Iris pigment epithelial cell (primary cell): ENCODE data around the gene PEAK1.
A peak's percentile ranks its signal among the peaks of the same experiment; 100 is the strongest.
"Not testable (repeated sequence)": the region's sequence is repeated elsewhere in the genome, so short reads cannot be mapped to it uniquely, and the experiment has no call there.

Source experiments
- DNase-seq: peaks from one replicate; pipeline ENCODE4 v3.0.0-alpha.2; 2011; ENCODE audit warnings: low read depth

Gene PEAK1

DNA sequence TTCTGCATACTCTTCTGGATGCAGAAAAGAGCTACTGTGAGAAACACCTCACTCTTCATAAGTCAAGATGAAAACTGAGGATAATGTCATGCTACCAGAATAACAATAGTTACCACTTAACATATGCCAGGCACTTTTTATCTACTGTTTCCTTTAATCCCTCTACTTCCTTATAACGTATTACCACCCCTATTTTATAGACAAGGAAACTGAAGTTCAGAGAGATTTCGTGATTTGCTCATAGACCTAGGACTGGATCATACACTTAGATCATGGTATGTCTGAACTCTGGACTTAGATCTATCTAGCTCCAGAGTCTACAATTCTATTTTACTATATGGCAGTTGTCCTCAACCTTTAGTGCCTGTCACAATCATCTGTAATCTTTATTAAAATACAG lies 193.3 kb downstream of the PEAK1 start:
- DNase-seq, result no peak

DNA sequence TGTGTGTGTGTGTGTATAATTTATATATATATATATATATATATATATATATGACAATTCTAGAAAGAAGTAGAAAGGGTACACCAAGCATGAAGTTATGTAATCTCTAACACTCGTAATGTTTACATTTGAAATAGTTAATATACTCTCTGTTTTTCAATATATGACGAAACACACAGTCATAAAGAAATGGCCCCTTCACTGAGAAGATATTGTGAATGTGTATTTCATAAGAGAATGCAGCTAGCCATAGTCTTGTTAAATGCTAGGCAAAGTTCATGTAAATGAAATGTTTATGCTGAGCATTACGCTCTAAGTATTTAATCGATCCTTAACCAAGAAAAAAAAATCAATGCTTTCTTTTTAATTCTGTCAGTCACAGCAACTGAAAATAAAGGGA lies 194.3 kb downstream of the PEAK1 start:
- DNase-seq, result peak; percentile 53

DNA sequence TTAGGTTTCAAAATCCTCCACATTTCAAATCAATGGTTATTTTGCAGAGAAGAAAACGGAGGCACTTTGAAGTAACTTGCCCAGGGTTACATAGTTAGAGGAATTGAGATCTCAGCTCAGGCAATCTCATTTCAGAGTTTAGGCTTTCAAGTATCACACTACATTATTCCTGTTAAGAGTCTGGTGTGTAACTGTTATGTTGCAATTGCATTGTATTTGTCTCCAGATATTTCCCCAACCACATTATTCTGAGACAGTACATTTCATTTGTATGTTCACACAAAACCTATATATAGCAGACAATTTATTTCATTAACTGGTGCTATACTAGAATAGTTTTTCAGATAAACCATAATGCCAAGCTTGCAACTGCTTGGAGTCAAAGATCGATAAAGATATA lies 194.8 kb downstream of the PEAK1 start:
- DNase-seq, result peak; percentile 64

DNA sequence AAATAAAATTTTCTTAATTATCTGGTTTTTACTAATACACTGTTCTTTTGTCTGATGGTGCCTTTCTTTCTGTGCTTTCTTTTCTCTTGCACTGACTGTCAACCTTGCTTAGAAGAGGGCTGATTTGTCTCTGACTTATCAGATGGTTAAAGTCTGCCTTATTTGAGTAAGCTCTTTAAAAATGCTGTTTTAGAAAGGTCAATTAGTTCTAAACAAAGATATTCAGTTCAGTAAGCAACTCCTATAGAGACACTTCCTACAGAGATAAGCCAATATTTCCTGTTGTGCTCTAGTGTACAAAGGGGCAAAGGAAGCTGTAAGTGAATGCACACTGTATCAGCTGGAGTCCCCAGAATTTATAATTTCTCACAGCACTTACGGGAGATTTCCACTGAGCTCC lies 195.6 kb downstream of the PEAK1 start:
- peak; percentile 10 for DNase-seq

DNA sequence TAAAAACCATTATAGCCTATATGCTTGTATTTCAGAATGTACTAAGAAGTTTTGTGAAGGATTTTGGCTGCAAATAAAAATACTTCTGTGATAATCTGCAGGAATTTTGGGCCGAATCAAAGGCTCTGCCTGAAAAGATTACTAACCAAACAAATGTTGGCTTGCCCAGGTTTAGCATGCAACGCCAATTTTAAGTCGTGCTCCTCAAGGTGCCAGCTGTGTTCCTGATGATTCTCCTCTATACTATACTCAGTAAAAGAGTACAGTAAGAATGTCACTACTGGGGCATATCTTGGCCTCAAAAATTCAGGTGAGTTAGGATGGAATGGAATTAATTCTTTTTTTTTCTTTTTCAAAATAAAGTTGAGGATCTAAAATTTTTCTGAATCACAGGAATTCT lies 198.2 kb downstream of the PEAK1 start:
- DNase-seq, result no peak

DNA sequence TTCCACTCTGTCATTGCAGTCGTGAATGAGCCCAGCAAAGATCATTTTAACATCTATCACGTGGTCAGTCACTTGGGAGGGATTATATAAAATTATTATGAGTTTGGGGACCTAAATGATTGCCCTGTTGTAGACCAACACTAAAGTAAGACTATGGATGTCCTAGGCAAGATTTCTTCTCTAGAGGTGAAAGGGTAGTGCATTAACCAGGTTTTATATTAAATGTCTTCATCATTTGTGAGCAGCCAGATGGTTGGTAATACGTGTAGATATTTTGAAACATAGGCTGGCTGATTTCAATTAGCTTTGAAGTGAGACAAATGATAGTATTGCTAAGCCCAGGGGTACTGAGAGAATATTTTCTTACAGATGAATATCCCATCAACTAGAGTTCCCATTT lies 198.7 kb downstream of the PEAK1 start:
- no peak for DNase-seq

DNA sequence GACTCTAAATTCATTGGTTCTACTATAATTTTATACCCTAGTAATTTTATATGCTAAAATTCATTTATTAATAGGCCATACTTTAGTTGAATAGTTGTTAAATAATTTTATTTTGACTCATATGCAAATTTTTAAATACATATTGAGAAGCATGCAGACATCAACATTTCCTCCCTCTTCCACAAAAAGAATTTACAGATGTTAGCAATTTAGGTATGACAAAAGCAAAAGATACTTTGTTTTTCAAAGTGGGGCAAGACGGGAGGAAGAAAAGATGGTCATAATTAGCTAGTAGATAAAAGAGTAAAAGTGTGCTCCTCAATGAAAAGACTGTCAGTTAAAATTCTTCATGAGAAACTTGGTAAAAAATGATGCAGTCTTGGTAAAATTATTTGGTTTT lies 200.1 kb downstream of the PEAK1 start:
- DNase-seq, result no peak

DNA sequence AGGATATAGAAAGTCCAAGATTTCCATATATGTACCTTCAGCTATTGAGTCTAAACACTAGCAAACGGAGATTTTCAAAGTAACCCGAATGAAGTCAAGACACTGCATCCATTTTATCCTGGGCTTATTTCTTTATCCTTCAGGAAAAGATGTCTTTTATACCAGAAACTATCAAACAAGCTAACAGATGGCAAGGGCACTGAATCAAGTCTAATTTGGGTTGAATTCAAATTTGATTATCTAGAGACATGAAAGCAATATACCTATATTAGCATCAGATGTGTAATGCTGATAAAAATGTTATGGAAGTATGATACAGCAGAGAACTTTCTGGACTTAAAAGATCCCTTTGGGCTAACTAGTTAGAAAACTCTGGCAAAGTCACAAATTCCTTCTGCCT lies 210.7 kb downstream of the PEAK1 start:
- DNase-seq, result no peak

DNA sequence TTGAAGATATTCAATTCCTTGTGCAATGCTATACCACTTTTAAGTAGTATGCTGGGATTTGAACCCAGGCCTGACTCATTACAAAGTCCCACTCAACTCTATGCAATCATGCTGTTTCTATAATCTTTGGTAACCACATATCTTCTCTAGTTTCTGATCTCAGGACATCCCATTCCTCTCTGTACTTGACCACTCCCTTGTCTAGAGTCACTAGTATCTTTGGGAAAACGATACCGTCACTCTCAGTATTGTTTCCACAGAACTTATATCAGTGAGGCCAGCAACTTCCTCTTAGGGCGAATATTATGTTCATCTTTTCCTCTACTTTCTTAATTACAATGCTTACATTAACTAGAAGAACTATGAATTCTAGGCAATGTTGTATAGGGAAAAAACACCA lies 211.7 kb downstream of the PEAK1 start:
- DNase-seq, result no peak

DNA sequence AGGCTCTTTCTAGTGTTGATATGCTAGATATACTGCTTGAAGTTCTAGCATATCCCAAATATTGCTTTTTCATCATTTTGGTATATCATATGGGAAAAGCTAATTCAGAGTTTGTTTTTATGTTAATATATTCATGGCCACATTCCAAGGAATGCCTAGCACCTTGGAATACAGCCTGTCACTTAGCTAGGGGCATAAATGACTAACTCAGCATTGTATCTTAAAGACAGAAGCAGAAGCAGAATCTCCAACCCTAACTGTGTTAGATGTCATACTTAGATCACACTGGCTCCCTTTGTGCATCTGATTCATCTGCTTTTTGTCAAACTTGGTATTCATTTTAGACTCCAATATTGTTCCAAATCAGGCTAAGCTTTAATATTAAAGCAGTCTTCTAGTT lies 218.2 kb downstream of the PEAK1 start:
- DNase-seq, result no peak

DNA sequence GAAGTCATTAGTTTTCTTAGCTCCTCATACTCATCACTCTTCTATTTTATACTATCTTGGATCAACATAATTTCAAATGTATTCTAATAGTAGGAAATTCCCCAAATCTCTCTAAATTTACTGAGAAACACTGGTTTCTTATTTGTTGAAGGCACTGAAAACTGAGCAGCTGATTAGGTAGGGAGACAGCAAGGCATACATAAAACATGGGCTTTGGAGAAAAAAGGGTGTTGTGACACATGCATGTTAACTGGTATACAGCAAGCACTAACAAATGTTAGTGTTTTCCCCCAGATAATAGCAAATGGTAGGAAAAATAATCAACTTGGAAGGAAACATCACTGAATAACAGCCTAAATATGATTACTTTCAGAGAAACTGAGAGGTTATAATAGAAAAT lies 223.5 kb downstream of the PEAK1 start:
- no peak for DNase-seq

DNA sequence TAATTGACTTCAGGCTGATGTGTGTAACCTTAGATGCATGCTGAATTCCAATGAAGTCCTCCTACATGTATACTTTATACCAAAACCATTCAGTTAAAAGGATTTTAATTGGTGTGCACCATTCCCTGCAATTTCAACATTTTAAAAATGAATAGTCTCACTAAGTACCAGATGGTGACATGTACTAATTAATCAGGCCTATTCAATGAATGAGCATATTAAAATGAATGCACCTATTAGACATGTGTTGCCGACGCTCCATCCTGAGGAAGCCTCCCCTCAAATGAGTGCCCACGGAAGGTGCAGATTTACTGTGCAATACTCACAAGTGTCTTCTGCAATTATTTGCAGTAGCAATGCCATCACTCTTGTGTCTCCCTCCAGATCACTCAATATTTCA lies 224.3 kb downstream of the PEAK1 start:
- DNase-seq, result no peak

DNA sequence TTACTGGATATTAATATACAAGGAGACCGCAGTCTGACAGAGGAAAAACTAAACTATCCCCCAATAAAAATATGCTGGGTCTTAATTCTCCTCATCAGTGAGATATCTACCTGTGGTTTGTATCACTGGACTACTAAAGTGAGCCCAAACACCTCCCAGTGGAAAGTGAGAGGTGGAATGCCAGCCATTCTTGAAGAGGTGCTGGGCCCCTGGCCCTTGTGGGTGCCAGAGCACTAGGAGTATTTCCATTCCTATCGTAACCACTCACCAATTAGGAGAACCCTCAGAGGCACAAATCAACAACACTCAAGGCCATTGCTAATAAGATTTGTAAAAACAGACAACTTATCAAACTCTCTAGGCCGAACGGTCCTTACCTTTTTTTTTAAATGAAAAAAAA lies 227.5 kb downstream of the PEAK1 start:
- no peak for DNase-seq

DNA sequence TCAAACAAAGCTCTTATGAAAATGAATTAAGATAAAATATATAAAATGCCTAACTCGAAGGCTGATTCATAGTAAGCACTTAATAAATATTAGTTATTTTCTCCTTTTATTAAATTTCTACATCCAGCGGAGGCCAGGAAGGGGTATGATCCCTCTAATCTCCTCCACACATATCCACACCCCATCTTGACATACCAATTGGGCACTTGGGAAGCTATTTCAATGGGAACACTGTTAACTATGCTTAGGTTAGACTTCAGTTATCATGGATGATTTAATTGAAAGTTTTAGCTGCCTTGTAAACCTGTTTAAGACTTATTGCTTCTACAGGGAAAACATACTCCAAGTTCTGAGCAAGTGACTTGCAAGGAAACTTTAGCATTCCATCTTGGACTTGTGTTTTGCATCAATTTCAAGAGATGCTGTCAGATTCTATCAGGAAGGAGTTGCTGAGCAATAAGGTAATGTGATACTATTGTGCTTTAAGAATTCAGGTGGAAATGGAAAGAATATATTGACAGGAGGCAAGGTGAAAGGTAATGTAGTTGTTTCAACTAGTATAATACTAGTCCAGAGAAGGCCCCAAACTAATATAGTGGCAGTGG lies 228.6 kb downstream of the PEAK1 start:
- DNase-seq, result no peak

DNA sequence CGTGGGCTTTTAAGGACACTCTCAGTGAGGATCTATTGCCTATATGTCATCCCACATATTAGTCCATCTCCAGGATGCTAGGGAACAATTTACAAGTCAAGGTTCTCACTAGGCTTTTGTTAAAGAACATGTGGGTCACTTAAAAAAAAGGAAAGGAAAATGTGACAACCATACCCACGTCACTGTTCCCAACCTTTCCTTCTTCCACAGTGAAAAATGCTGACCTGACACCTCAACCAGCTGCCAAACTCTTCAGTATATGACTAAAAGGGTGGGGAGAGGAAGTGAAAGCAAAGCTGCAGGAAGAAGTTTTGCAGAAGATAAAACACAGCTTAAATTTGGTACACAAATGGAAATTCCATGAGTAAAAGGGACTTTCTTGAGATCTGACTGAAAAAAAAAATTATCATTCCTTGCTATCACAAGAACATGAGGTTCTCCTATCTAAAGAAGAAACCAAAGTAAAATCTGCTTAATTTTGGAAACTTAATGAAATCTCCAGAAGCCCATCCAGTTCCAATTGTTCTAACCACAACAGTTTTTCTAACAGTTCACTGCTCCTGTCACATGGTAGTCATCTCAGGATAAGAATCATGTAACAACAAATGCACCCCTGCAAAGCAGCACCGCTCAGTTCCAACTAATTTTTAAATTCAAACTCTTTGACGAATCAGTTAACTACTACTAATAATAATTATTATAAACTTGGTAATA lies 232.0 kb downstream of the PEAK1 start:
- DNase-seq, result peak; percentile 64

DNA sequence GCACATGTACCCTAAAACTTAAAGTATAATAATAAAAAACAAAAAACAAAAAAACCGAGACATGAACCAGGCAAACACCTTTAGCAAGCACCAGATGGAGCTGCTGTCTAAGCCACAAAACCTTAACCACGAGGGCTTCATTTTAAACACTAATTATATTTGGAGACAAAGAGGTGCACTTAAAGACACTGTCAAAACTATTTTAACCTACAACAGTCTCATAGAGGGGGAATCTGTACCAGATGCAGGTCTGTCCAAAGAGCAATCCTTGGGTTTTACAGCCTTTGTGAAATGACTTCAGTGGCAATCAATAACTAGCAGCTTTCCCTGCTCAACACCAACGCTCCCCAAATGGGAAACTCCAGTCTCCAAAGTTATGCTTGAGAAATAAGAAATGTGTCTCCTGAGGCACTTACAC lies 233.3 kb downstream of the PEAK1 start:
- peak; percentile 45 for DNase-seq

DNA sequence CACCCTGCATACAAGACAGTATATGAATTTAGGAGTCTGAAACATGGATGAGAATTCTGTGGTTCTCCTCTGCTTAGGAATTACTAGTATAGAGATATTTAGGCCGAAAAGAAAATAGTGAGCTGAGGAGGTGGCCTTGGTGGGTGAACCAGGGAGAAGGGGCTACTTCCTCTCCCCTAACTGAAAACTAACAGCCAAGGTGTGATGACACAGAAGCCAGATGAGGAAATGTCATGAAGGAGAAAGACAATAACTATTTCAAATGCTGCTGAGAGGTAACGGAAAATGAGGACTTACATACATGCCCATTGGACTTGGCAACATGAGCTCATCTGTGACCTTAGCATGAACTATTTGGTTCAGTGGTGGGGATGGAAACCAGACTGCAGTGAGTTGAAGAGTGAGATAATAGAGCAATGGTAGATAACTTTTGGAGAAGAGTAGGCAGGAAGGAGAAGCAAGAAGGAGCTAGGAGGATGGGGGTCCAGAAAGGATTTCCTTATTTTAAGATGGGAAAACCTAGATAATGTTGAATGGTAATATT lies 234.6 kb downstream of the PEAK1 start:
- DNase-seq, result peak; percentile 47

DNA sequence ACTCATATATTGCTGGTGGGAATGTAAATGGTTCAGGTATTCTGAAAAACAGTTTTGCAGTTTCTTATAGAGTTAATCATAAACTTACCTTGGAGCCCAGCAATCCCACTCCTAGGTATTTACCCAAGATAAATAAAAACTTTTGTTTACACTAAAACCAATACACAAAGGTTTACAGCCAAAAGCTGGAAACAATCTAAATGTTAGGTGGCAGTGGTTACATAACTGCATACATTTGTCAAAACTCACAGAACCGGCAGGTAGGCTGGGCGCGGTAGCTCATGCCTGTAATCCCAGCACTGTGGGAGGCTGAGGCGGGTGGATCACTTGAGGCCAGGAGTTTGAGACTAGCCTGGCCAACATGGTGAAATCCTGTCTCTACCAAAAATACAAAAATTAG lies 235.6 kb downstream of the PEAK1 start:
- DNase-seq, result not testable (repeated sequence)

DNA sequence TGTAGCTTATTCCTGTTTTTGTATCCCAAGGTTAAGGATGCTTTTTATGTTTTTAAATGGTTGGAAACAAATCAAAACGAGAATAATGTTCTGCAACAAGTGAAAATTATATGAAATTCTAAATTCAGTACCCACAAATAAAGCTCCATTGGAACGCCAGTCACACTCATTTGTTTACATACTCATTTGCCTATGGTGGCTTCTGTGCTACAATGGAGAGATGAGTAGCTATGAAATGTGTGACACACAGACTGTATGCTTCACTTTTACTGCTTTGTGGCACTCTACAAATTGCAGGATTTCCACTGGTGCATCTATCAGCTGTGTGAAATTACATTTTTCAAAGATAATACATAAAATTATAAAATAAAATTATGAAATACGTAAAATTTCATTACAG lies 236.8 kb downstream of the PEAK1 start:
- no peak for DNase-seq

DNA sequence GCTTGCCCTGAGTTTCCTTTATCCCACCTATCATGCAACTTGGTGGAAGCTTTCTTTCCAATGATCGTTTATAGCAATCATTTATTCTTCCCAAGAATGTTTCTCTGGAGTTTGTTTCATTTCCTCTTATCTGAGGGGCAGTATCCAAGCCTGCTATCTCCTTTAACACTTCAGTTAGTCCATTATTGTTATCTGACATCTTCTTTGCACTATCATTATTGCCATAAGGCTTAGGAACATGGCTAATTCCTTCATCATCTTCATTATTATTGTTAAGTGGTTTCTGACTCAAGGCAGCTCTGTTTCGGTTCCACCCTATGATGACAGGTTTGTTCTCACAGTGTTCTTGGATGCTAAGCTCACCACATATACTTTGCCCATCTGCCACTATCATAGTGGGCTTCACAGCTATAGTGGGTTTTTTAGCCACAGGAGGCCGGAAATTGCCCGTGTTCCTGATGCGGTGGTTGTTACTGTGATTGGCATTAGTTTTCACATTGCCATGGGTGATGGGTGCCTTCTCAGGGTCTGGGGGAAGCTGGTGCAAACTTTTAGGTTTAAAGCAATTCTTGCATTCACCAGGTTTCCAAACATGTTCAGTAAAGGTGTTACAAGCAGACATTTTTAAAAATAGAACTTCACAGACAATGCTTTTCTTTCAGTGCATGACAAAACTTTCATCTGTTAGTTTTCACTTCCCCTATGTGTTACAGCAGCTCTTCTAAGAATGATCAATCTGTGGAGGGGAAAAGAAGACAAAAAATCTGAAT lies 238.4 kb downstream of the PEAK1 start:
- DNase-seq, result no peak

DNA sequence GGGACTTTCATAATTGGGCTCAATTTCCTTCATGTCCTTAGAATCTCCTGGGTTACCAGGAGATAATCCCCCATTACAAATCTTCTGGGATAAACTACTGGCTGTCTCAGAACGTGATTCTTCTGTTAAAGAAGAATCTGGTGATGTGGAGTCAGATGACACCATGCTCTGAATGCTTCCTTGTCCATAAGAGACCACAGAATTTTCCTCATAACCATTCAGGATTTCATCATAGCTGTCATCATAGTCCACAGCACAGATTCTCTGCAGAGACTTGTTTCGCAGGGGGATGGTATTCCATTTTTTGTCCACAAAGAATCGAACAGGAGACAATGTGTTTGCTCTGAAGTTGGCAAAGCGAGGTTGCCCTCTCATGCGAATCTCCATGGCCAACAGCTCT lies 239.1 kb downstream of the PEAK1 start:
- DNase-seq, result peak; percentile 88

DNA sequence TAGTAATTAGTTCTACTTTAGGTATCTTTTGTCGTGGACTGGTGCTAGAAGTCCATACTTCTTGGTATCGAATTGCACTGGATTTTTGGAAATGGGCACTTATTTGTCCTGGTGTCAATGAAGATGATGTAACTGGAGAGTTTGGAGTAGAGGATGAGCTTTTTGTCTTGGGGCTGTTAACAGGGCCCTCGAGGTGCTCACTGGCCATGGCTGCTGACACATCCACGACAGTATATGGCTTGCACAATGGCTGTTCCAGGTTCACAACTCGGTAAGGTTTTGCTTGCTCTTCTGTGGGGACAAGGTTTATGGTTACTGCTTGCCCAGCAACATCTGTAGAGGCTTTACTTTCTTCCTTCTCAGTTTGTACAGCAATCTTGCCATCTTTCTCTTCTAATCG lies 239.6 kb downstream of the PEAK1 start:
- no peak for DNase-seq

DNA sequence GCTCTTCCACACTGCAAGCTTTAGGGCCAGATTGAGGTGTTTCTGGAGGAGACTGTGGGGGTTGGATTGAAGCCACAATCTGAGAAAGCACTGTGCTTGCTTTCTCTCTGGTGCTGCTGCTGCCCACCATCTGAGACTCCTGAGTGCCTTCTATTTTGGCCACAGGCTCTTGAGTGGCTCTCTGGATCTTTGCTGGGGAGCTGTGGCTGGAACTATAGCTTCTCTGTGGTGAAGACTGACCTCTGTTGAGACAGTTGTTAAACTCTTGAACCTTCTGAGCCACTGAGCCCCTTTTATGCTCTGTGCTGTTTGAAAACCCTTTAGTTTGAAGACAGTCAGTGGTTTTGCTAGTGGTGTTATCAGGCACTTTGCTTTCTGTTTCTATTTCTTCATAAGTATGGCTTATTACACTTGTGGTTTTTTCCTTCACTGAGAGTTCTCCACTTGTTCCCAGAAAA lies 240.3 kb downstream of the PEAK1 start:
- DNase-seq, result peak; percentile 41
